Measurements from ENCODE around the gene SART1. TPM values are rescaled to one million over a fixed set of nuclear protein-coding genes. Genes with fewer than 3 reads are reported as not detected.
"Not testable (repeated sequence)": the region's sequence is repeated elsewhere in the genome, so short reads cannot be mapped to it uniquely, and the experiment has no call there.

SART1 gene
- total RNA-seq, 1 donor from 2014 or later = 98.5 TPM

GRCh38 chr11:65944191-65944590 is 17.3 kb upstream of the SART1 start:
- Mint-ChIP-seq H3K36me3 (ENCODE audit: low read depth) (no peaks in the 10 kb centered on the region), H3K4me1 (ENCODE audit: low read depth) (peaks cover 6% of the 10 kb centered on the region), H3K27me3 (ENCODE audit: low read depth) (no peaks in the 10 kb centered on the region), H3K4me3 (ENCODE audit: low read depth) (no peak overlapping the region), H3K27ac (no peak overlapping the region), H3K9me3 (no peaks in the 10 kb centered on the region)
- DNase-seq (ENCODE audit: low spot score) = no peak
- intact Hi-C loops (cut with micrococcal nuclease) = no loop called here

GRCh38 chr11:65944767-65945166 is 16.8 kb upstream of the SART1 start:
- no peak overlapping the region for H3K27ac Mint-ChIP-seq
- intact Hi-C loops (cut with micrococcal nuclease) = no loop called here
- peaks cover 6% of the 10 kb centered on the region for H3K4me1 Mint-ChIP-seq (ENCODE audit: low read depth)
- no peaks in the 10 kb centered on the region for H3K27me3 Mint-ChIP-seq (ENCODE audit: low read depth)
- no peak for DNase-seq (ENCODE audit: low spot score)
- H3K4me3 Mint-ChIP-seq (ENCODE audit: low read depth) = no peak overlapping the region
- H3K36me3 Mint-ChIP-seq (ENCODE audit: low read depth) = no peaks in the 10 kb centered on the region
- H3K9me3 Mint-ChIP-seq = no peaks in the 10 kb centered on the region

- H3K9me3 Mint-ChIP-seq = no peaks in the 10 kb centered on the region
- intact Hi-C loops (cut with micrococcal nuclease) = no loop called here
- H3K36me3 Mint-ChIP-seq (ENCODE audit: low read depth) = no peaks in the 10 kb centered on the region
- H3K4me1 Mint-ChIP-seq (ENCODE audit: low read depth) = peaks cover 6% of the 10 kb centered on the region
- H3K27me3 Mint-ChIP-seq (ENCODE audit: low read depth) = no peaks in the 10 kb centered on the region
- no peak for DNase-seq (ENCODE audit: low spot score)
- no peak within 1 kb of the TSS for H3K27ac Mint-ChIP-seq
- no peak within 1 kb of the TSS for H3K4me3 Mint-ChIP-seq (ENCODE audit: low read depth)
Observed at GRCh38 chr11:65945430-65945911, 16.1 kb upstream of the SART1 start, which contains the start of gene TSGA10IP. Gene TSGA10IP, plus strand, starts transcription at chr11:65945480. Its CDS starts 196 bp downstream, at chr11:65945676.

GRCh38 chr11:65945941-65946558 is 15.5 kb upstream of the SART1 start:
- intact Hi-C loops (cut with micrococcal nuclease) = no loop called here
- DNase-seq (ENCODE audit: low spot score) = no peak
- Mint-ChIP-seq H3K27ac (no peak overlapping the region), H3K27me3 (ENCODE audit: low read depth) (peaks cover 1% of the 10 kb centered on the region), H3K4me1 (ENCODE audit: low read depth) (peaks cover 6% of the 10 kb centered on the region), H3K9me3 (no peaks in the 10 kb centered on the region), H3K4me3 (ENCODE audit: low read depth) (no peak overlapping the region), H3K36me3 (ENCODE audit: low read depth) (no peaks in the 10 kb centered on the region)

- no peaks in the 10 kb centered on the region for H3K36me3 Mint-ChIP-seq (ENCODE audit: low read depth)
- peaks cover 3% of the 10 kb centered on the region for H3K27me3 Mint-ChIP-seq (ENCODE audit: low read depth)
- no peak for DNase-seq (ENCODE audit: low spot score)
- H3K4me1 Mint-ChIP-seq (ENCODE audit: low read depth) = peaks cover under 1% of the 10 kb centered on the region
- no peaks in the 10 kb centered on the region for H3K9me3 Mint-ChIP-seq
- H3K4me3 Mint-ChIP-seq (ENCODE audit: low read depth) = no peak overlapping the region
- no peak overlapping the region for H3K27ac Mint-ChIP-seq
- intact Hi-C loops (cut with micrococcal nuclease) = no loop called here
Observed at GRCh38 chr11:65946655-65947054, 14.9 kb upstream of the SART1 start.

- Mint-ChIP-seq H3K4me3 (ENCODE audit: low read depth) (no peak overlapping the region), H3K36me3 (ENCODE audit: low read depth) (no peaks in the 10 kb centered on the region), H3K9me3 (no peaks in the 10 kb centered on the region), H3K27me3 (ENCODE audit: low read depth) (peaks cover 3% of the 10 kb centered on the region), H3K4me1 (ENCODE audit: low read depth) (no peaks in the 10 kb centered on the region), H3K27ac (no peak overlapping the region)
- no peak for DNase-seq (ENCODE audit: low spot score)
- intact Hi-C loops (cut with micrococcal nuclease) = no loop called here
Observed at GRCh38 chr11:65947133-65947532, 14.4 kb upstream of the SART1 start.

GRCh38 chr11:65947603-65948125 is 13.9 kb upstream of the SART1 start:
- peaks cover 3% of the 10 kb centered on the region for H3K27me3 Mint-ChIP-seq (ENCODE audit: low read depth)
- DNase-seq (ENCODE audit: low spot score) = no peak
- intact Hi-C loops (cut with micrococcal nuclease) = no loop called here
- H3K9me3 Mint-ChIP-seq = no peaks in the 10 kb centered on the region
- no peaks in the 10 kb centered on the region for H3K36me3 Mint-ChIP-seq (ENCODE audit: low read depth)
- no peak overlapping the region for H3K4me3 Mint-ChIP-seq (ENCODE audit: low read depth)
- H3K4me1 Mint-ChIP-seq (ENCODE audit: low read depth) = no peaks in the 10 kb centered on the region
- no peak overlapping the region for H3K27ac Mint-ChIP-seq

GRCh38 chr11:65950711-65951110 is 10.8 kb upstream of the SART1 start:
- H3K27ac Mint-ChIP-seq; H3K9me3 Mint-ChIP-seq; DNase-seq (ENCODE audit: low spot score); H3K4me3 Mint-ChIP-seq (ENCODE audit: low read depth); H3K36me3 Mint-ChIP-seq (ENCODE audit: low read depth); H3K4me1 Mint-ChIP-seq (ENCODE audit: low read depth); H3K27me3 Mint-ChIP-seq (ENCODE audit: low read depth); intact Hi-C loops (cut with micrococcal nuclease): not testable (repeated sequence)

- DNase-seq (ENCODE audit: low spot score); H3K36me3 Mint-ChIP-seq (ENCODE audit: low read depth); H3K4me1 Mint-ChIP-seq (ENCODE audit: low read depth); H3K9me3 Mint-ChIP-seq; H3K27ac Mint-ChIP-seq; H3K4me3 Mint-ChIP-seq (ENCODE audit: low read depth); H3K27me3 Mint-ChIP-seq (ENCODE audit: low read depth); intact Hi-C loops (cut with micrococcal nuclease): not testable (repeated sequence)
Observed at GRCh38 chr11:65951641-65952040, 9.9 kb upstream of the SART1 start.

GRCh38 chr11:65952052-65952521 is 9.4 kb upstream of the SART1 start:
- Mint-ChIP-seq H3K4me1 (ENCODE audit: low read depth) (peaks cover 7% of the 10 kb centered on the region), H3K27me3 (ENCODE audit: low read depth) (peaks cover 3% of the 10 kb centered on the region), H3K9me3 (no peaks in the 10 kb centered on the region), H3K4me3 (ENCODE audit: low read depth) (no peak overlapping the region), H3K36me3 (ENCODE audit: low read depth) (no peaks in the 10 kb centered on the region), H3K27ac (no peak overlapping the region)
- intact Hi-C loops (cut with micrococcal nuclease) = no loop called here
- no peak for DNase-seq (ENCODE audit: low spot score)

- Mint-ChIP-seq H3K4me1 (ENCODE audit: low read depth) (peaks cover 13% of the 10 kb centered on the region), H3K27me3 (ENCODE audit: low read depth) (peaks cover 3% of the 10 kb centered on the region), H3K9me3 (no peaks in the 10 kb centered on the region), H3K4me3 (ENCODE audit: low read depth) (no peak overlapping the region), H3K27ac (no peak overlapping the region), H3K36me3 (ENCODE audit: low read depth) (no peaks in the 10 kb centered on the region)
- intact Hi-C loops (cut with micrococcal nuclease) = no loop called here
- DNase-seq (ENCODE audit: low spot score) = no peak
Observed at GRCh38 chr11:65953471-65953870, 8.1 kb upstream of the SART1 start.

GRCh38 chr11:65954771-65955170 is 6.8 kb upstream of the SART1 start:
- no peak for DNase-seq (ENCODE audit: low spot score)
- Mint-ChIP-seq H3K9me3 (no peaks in the 10 kb centered on the region), H3K27me3 (ENCODE audit: low read depth) (peaks cover 3% of the 10 kb centered on the region), H3K4me1 (ENCODE audit: low read depth) (peaks cover 13% of the 10 kb centered on the region), H3K4me3 (ENCODE audit: low read depth) (no peak overlapping the region), H3K27ac (no peak overlapping the region), H3K36me3 (ENCODE audit: low read depth) (no peaks in the 10 kb centered on the region)
- intact Hi-C loops (cut with micrococcal nuclease) = no loop called here

GRCh38 chr11:65958291-65958690 is 3.2 kb upstream of the SART1 start:
- Mint-ChIP-seq H3K4me3 (ENCODE audit: low read depth) (no peak overlapping the region), H3K36me3 (ENCODE audit: low read depth) (peaks cover 15% of the 10 kb centered on the region)

More at GRCh38 chr11:65958291-65958690, 3.2 kb upstream of the SART1 start:
- intact Hi-C loops (cut with micrococcal nuclease) = no loop called here
- no peak overlapping the region for H3K27ac Mint-ChIP-seq
- H3K4me1 Mint-ChIP-seq (ENCODE audit: low read depth) = peaks cover 29% of the 10 kb centered on the region
- H3K27me3 Mint-ChIP-seq (ENCODE audit: low read depth) = no peaks in the 10 kb centered on the region
- no peak for DNase-seq (ENCODE audit: low spot score)
- H3K9me3 Mint-ChIP-seq = no peaks in the 10 kb centered on the region
